HG02884 (cell line): Measurements from ENCODE around the gene BTAF1.
"Not testable (repeated sequence)": the region's sequence is repeated elsewhere in the genome, so short reads cannot be mapped to it uniquely, and the experiment has no call there.

ENCODE experiments used
- ATAC-seq: cut with Tn5 transposase; IDR thresholded peaks from one replicate; pipeline ENCODE4 v1.9.1; 2021; ENCODE audit warnings: mild to moderate bottlenecking, moderate library complexity; ENCODE audit not compliant: unreplicated experiment

BTAF1 gene

GRCh38 chr10:91923371-91924211, at the start of gene BTAF1:
Gene BTAF1, plus strand, starts transcription at chr10:91923770. Its CDS starts 307 bp downstream, at chr10:91924077.
- ATAC-seq: peak; percentile 97

GRCh38 chr10:91875156-91875555, 48.4 kb upstream of the BTAF1 start:
- no peak for ATAC-seq

GRCh38 chr10:91875779-91876178, 47.8 kb upstream of the BTAF1 start:
- ATAC-seq: no peak

GRCh38 chr10:91879515-91880170, 43.9 kb upstream of the BTAF1 start:
- ATAC-seq: no peak

GRCh38 chr10:91880310-91880709, 43.3 kb upstream of the BTAF1 start:
- no peak for ATAC-seq

GRCh38 chr10:91883549-91884444, 39.8 kb upstream of the BTAF1 start:
- ATAC-seq: no peak

- ATAC-seq: no peak
Measured at GRCh38 chr10:91884536-91884935, 39.0 kb upstream of the BTAF1 start.

GRCh38 chr10:91885362-91886079, 38.0 kb upstream of the BTAF1 start:
- no peak for ATAC-seq

GRCh38 chr10:91886954-91887271, 36.7 kb upstream of the BTAF1 start:
- ATAC-seq: no peak

GRCh38 chr10:91887272-91888076, 36.1 kb upstream of the BTAF1 start:
- no peak for ATAC-seq

GRCh38 chr10:91891125-91892001, 32.2 kb upstream of the BTAF1 start:
- no peak for ATAC-seq

- ATAC-seq: no peak
Measured at GRCh38 chr10:91893051-91893450, 30.5 kb upstream of the BTAF1 start.

- ATAC-seq: not testable (repeated sequence)
Measured at GRCh38 chr10:91894261-91894685, 29.3 kb upstream of the BTAF1 start.

GRCh38 chr10:91896212-91896756, 27.3 kb upstream of the BTAF1 start:
- no peak for ATAC-seq

GRCh38 chr10:91897421-91897820, 26.1 kb upstream of the BTAF1 start:
- no peak for ATAC-seq

GRCh38 chr10:91901784-91902677, 21.5 kb upstream of the BTAF1 start:
- no peak for ATAC-seq

- ATAC-seq: no peak
Measured at GRCh38 chr10:91907033-91907594, 16.5 kb upstream of the BTAF1 start.
